Prostate gland (tissue), 1 donor: ENCODE measurements around the gene MIR17HG.

Experiments used
- POLR2A ChIP-seq: fragments of 450-650 bp; IDR thresholded peaks from one replicate; pipeline ENCODE4 v1.6.1; 2016; ENCODE audit warnings: antibody characterized with exemption, mild to moderate bottlenecking
- POLR2AphosphoS5 ChIP-seq: sonication (generic); formaldehyde crosslinking; IDR thresholded peaks from one replicate; pipeline ENCODE4 v1.6.1; 2017; ENCODE audit warnings: antibody characterized with exemption

DNA sequence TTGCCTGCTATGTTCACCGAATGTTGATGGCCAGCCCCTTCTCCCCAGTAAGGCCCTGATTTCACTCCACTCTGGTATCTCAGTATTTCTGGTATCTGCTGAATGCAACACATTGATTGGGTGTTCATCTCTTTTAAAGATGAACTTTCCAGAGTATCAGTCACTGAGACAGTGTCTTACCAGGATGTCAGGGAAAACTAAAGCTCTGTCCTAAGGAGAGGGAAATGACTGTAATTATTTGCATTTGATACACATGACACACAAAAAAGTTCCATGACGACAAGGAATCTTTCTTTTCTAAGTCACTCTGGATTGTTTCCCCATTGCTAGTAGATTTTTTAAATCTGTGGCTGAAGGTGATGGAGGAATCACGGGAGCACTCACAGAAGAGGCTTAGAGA is 53.2 kb downstream of the MIR17HG start:
- no peak for TF ChIP-seq POLR2AphosphoS5
- TF ChIP-seq POLR2A = no peak
